ENCODE results near the gene MYO15B.

DNA sequence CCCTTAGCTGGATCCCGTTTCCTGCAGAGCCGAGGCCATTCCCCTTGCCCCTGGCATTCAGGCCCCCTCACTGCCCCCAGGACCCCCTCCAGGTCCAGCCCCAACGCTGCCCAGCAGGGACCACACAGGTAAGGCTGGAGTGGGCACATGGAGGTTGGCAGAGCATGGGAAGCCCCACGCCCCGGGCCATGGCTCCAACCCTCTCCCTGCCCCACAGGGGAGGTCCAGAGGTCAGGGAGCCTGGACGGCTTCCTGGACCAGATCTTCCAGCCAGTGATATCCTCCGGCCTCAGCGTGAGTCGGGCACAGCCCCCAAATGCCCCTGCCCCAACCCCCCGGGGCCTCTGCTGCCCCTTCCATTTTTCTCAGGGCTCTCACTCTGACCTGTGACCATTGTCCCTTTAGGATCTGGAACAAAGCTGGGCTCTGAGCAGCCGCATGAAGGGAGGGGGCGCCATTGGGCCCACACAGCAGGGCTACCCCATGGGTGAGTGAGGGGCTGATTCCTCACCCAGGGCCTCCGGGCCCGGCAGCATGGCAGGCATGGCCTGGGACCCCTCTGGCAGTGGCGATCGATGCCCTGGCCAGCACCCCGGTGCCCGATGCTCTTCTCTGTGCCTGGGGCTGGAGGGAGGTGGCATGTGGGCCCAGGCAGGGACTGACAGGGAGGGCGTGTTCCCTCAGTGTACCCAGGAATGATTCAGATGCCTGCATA, 27.1 kb downstream of the MYO15B start:
- TF ChIP-seq CTCF (IDR thresholded peaks at IDR 0.05; ENCODE audit: poor library complexity) (no peak), EZH2phosphoT487 (IDR thresholded peaks at IDR 0.05; ENCODE audit: low read depth, severe bottlenecking, unreplicated experiment) (no peak)
